ENCODE results near the gene FGF4.

- TF ChIP-seq ZNF394 (tag by site-specific recombination; IDR thresholded peaks at IDR 0.05; ENCODE audit: borderline replicate concordance) (no peak), ATF2 (tag by site-specific recombination; IDR thresholded peaks at IDR 0.05; ENCODE audit: low read depth) (no peak), SCRT1 (tag by site-specific recombination; IDR thresholded peaks at IDR 0.05; ENCODE audit: borderline replicate concordance) (no peak), ZSCAN23 (tag by site-specific recombination; IDR thresholded peaks at IDR 0.05) (no peak), ZFP37 (tag by site-specific recombination; IDR thresholded peaks at IDR 0.05) (no peak), ZNF274 (IDR thresholded peaks at IDR 0.05; ENCODE audit: low read length) (no peak), ZNF274 (tag by site-specific recombination; IDR thresholded peaks at IDR 0.05; ENCODE audit: borderline replicate concordance) (no peak), ZBTB11 (tag by site-specific recombination; conservative IDR thresholded peaks at IDR 0.05; ENCODE audit: low read depth) (no peak), ZBTB8A (tag by site-specific recombination; IDR thresholded peaks at IDR 0.05) (no peak), ZNF416 (tag by site-specific recombination; IDR thresholded peaks at IDR 0.05) (no peak), ZNF18 (tag by site-specific recombination; IDR thresholded peaks at IDR 0.05) (no peak), BCL11A (tag by site-specific recombination; IDR thresholded peaks at IDR 0.05; ENCODE audit: low read depth) (no peak)
- TF ChIP-seq, protein P1, sequence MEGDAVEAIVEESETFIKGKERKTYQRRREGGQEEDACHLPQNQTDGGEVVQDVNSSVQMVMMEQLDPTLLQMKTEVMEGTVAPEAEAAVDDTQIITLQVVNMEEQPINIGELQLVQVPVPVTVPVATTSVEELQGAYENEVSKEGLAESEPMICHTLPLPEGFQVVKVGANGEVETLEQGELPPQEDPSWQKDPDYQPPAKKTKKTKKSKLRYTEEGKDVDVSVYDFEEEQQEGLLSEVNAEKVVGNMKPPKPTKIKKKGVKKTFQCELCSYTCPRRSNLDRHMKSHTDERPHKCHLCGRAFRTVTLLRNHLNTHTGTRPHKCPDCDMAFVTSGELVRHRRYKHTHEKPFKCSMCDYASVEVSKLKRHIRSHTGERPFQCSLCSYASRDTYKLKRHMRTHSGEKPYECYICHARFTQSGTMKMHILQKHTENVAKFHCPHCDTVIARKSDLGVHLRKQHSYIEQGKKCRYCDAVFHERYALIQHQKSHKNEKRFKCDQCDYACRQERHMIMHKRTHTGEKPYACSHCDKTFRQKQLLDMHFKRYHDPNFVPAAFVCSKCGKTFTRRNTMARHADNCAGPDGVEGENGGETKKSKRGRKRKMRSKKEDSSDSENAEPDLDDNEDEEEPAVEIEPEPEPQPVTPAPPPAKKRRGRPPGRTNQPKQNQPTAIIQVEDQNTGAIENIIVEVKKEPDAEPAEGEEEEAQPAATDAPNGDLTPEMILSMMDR (tag by site-specific recombination; IDR thresholded peaks at IDR 0.05) = no peak
- TF ChIP-seq, protein P2, sequence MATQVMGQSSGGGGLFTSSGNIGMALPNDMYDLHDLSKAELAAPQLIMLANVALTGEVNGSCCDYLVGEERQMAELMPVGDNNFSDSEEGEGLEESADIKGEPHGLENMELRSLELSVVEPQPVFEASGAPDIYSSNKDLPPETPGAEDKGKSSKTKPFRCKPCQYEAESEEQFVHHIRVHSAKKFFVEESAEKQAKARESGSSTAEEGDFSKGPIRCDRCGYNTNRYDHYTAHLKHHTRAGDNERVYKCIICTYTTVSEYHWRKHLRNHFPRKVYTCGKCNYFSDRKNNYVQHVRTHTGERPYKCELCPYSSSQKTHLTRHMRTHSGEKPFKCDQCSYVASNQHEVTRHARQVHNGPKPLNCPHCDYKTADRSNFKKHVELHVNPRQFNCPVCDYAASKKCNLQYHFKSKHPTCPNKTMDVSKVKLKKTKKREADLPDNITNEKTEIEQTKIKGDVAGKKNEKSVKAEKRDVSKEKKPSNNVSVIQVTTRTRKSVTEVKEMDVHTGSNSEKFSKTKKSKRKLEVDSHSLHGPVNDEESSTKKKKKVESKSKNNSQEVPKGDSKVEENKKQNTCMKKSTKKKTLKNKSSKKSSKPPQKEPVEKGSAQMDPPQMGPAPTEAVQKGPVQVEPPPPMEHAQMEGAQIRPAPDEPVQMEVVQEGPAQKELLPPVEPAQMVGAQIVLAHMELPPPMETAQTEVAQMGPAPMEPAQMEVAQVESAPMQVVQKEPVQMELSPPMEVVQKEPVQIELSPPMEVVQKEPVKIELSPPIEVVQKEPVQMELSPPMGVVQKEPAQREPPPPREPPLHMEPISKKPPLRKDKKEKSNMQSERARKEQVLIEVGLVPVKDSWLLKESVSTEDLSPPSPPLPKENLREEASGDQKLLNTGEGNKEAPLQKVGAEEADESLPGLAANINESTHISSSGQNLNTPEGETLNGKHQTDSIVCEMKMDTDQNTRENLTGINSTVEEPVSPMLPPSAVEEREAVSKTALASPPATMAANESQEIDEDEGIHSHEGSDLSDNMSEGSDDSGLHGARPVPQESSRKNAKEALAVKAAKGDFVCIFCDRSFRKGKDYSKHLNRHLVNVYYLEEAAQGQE (tag by site-specific recombination; IDR thresholded peaks at IDR 0.05) = no peak
These were observed 3.2 kb upstream of the FGF4 start for GRCh38 chr11:69778373-69778772.
